Cardiac fibroblast (primary cell): ENCODE measurements around the gene GRM2.

Experiments
- DNase-seq, 2 donors: peaks; one replicate each; pipeline versions ENCODE4 v3.0.0 to v3.0.0-alpha.2; 2010; ENCODE audit warnings: low read depth in 2 of 2
- H3K4me3 ChIP-seq, 2 donors: replicated peaks in 1 of 2; 1 replicate in 1 of 2; 2 replicates in 1 of 2; pipeline ENCODE4 v1.5.1; 2011; ENCODE audit warnings: low read depth in 2 of 2, low read length in 2 of 2, mild to moderate bottlenecking in 2 of 2, moderate library complexity in 1 of 2
- CTCF ChIP-seq: IDR thresholded peaks from one replicate; pipeline ENCODE4 v1.5.1; 2011; ENCODE audit warnings: low read depth, mild to moderate bottlenecking, low read length, inconsistent platforms

Gene GRM2

DNA sequence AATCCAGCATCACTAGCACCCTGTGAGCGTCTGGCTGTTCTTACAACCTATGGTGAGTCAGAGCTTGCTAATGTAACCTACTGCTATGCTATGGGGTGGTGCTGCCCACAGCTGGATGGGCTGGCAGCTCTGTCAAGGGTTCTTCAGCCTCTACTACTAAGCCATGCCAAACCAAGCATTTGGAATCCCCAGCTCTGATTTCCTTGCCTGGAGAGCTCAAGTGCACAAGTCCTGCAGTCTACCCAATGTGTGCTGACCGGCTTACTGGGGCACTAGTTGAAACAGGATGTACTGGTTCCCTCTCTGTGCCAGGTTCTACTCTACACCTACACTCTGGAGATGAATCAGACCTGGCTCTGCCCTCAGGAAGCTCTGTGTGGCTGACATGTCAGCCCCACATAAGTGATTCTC, 31.7 kb upstream of the GRM2 start:
- TF ChIP-seq CTCF, result no peak

GRCh38 chr3:51676102-51676640, 30.7 kb upstream of the GRM2 start:
- DNase-seq, result no peak
- no peak for TF ChIP-seq CTCF

More for the DNA sequence above, 31.7 kb upstream of the GRM2 start:
- peak; percentile 50 to 65 for DNase-seq
- no peak overlapping the region for H3K4me3 ChIP-seq

DNA sequence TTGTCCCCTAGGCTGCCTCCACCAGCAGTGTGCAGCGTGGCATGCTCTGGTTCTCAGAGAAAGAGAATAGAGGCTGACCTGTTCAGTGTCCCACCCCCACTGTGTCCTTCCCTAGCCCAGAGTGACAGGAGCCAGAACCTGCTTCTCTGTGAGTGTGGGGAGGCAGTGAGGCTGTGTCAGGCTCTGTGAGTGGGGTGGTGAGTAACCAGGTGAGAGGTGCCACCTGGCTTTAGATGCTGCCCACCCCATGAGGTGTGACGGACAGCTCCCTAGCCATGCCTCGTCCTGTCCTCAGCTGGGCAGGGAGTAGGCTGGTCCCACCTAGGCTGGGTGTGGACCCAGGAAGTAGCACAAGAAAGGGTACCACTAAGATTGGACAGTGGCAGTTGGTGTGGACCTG, 29.5 kb upstream of the GRM2 start:
- no peak for TF ChIP-seq CTCF
- H3K4me3 ChIP-seq, result no peak overlapping the region
- DNase-seq, result no peak

More at GRCh38 chr3:51676102-51676640, 30.7 kb upstream of the GRM2 start:
- H3K4me3 ChIP-seq, result no peak overlapping the region

DNA sequence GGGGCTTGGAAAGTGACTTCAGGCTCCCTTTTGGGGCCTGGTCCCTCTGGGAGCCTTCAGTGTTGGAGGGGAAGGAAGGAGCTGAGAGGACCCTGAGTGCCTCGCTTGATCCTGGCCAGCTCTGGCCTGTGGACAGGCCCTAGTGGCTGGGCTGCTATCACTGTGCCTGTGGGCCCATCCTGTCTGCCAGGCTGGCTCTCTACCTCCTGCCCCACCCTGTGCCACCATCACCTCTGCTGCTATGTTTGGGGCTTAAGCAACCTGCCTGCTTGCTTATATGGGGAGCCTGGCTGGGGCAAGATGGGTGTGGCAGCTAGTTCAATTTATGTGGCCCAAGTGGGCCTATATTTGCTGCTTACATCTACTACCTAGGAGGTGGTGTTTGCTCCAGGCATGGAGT, 28.7 kb upstream of the GRM2 start:
- DNase-seq, result no peak

GRCh38 chr3:51678641-51679040, 28.2 kb upstream of the GRM2 start:
- H3K4me3 ChIP-seq, result no peak overlapping the region
- TF ChIP-seq CTCF, result no peak

More for the DNA sequence above, 28.7 kb upstream of the GRM2 start:
- no peak overlapping the region for H3K4me3 ChIP-seq
- no peak for TF ChIP-seq CTCF

DNA sequence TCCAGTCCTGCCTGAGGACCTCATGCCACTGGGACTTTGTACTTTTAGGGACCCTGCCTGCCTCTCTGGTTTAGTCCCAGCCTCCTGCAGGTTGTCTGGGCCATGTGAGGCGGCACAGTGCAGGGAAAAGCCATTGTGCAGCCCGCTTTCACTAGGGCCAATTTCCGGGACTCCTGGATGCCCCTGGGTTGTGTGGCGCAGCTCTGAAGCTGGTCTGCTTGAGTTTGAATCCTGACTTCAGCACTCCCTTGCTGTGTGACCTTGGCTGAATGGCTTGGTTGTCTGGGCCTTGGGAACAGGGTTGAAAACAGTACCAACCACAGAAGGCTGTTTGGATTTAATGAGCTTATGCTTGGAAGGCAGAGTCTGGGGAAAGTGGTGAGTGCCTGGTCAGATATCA, 27.6 kb upstream of the GRM2 start:
- TF ChIP-seq CTCF, result no peak
- DNase-seq, result no peak
- no peak overlapping the region for H3K4me3 ChIP-seq

More at GRCh38 chr3:51678641-51679040, 28.2 kb upstream of the GRM2 start:
- DNase-seq, result no peak

DNA sequence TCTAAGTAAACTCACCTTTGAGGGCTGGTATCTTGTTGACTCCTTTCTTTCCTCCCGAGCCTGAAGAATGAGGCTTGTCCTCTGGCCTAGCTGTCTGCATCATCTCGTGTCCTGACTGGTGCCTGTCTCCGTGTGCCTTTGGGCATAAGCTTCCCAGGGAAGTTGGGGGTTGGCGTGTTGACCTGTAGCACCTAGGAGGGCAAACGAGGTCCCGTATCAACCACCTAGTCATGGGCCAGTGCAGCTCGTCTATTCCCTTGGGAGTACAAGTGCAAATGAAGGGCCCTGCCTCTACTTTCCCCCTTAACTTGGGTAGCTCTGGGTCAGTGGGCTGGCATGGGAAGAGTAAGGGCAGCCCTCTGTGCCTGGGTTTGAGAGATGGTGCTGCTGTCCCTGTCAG, 27.1 kb upstream of the GRM2 start:
- TF ChIP-seq CTCF, result no peak
- no peak overlapping the region for H3K4me3 ChIP-seq
- DNase-seq, result no peak
